Gastrocnemius medialis (tissue), 4 donors: ENCODE measurements around the gene ZCCHC24. TPM values are rescaled to one million over a fixed set of nuclear protein-coding genes. Genes with fewer than 3 reads are reported as not detected.

Experiments
- ATAC-seq, 2 donors: fragments of 150-250 bp; one replicate each; pipeline ENCODE4 v1.9.1; 2016
- DNase-seq, 2 donors: peaks; one replicate each; pipeline ENCODE4 v3.0.0-alpha.2; 2019
- H3K27ac ChIP-seq, 4 donors: fragments of 200-600 bp; sonication (generic); 1 replicate in 1 of 4; 2 replicates in 3 of 4; pipeline ENCODE4 v1.5.1; 2016 to 2018; ENCODE audit warnings: mild to moderate bottlenecking in 2 of 4, moderate library complexity in 1 of 4
- H3K27me3 ChIP-seq, 3 donors: fragments of 200-600 bp; sonication (generic) in 2 of 3; 1 replicate in 1 of 3; 2 replicates in 2 of 3; pipeline versions ENCODE4 v1.5.1 to v1.6.0; 2016 to 2019; ENCODE audit warnings: mild to moderate bottlenecking in 1 of 3, moderate library complexity in 1 of 3
- H3K36me3 ChIP-seq, 2 donors: fragments of 200-600 bp; sonication (generic) in 1 of 2; one replicate each; pipeline ENCODE4 v1.5.1; 2017 to 2018
- H3K4me1 ChIP-seq, 2 donors: fragments of 200-600 bp; sonication (generic) in 1 of 2; one replicate each; pipeline ENCODE4 v1.5.1; 2016 to 2017; ENCODE audit warnings: mild to moderate bottlenecking in 2 of 2
- H3K4me3 ChIP-seq, 4 donors: fragments of 200-600 bp; sonication (generic) in 3 of 4; 1 replicate in 1 of 4; 2 replicates in 3 of 4; pipeline ENCODE4 v1.5.1; 2016 to 2019; ENCODE audit warnings: mild to moderate bottlenecking in 2 of 4
- H3K9me3 ChIP-seq, 3 donors: fragments of 200-600 bp; sonication (generic) in 2 of 3; 1 replicate in 1 of 3; 2 replicates in 2 of 3; pipeline ENCODE4 v1.5.1; 2016 to 2019
- CTCF ChIP-seq, 5 experiments: fragments of 450-650 bp in 3 of 5; fragments of 200-600 bp in 2 of 5; sonication (generic) in 2 of 5; IDR thresholded peaks in 4 of 5; conservative IDR thresholded peaks in 1 of 5; 1 replicate in 4 of 5; 2 replicates in 1 of 5; pipeline ENCODE4 v1.5.1; 2016 to 2019; ENCODE audit warnings: antibody characterized with exemption in 5 of 5, mild to moderate bottlenecking in 3 of 5, moderate library complexity in 3 of 5
- POLR2A ChIP-seq, 2 donors: fragments of 450-650 bp; IDR thresholded peaks; one replicate each; pipeline ENCODE4 v1.6.1; 2017; ENCODE audit warnings: antibody characterized with exemption in 2 of 2, mild to moderate bottlenecking in 2 of 2, moderate library complexity in 2 of 2
- in situ Hi-C, 4 donors: fragments of 200-750 bp; cut with MboI; loops; one replicate each; pipeline versions ENCODE4 v1.15.0 to v1.8.0; 2017; ENCODE audit warnings: low sequenced_read_pairs in 4 of 4
- intact Hi-C: fragments of 100-400 bp; cut with DNase I; formaldehyde crosslinking; loops from one replicate; pipeline ENCODE4 v1.15.1; 2023; ENCODE audit warnings: low total_unique reads
- total RNA-seq, 4 donors: library from RNA; depleted of rRNA; stranded (reverse); fragments of >200 nt; gene quantifications; one replicate each; pipeline versions ENCODE4 v1.1.0 to v1.2.3, GENCODE V29; 2016

Gene ZCCHC24
- total RNA-seq, 4 donors from 2014 or later, result 59.6 to 122 (median 84.5) TPM

- DNase-seq (no peak), ATAC-seq (peak; percentile 10 to 26)
- peak overlapping the region in 1 of 4 donors; percentile 1 for H3K4me3 ChIP-seq
- in situ Hi-C loops (loop anchor here in 2 of 4 donors (5.0 to 10.0 kb wide), 2 partner anchors 88 to 105 kb away; no protein-coding TSS in a partner anchor), intact Hi-C loops (no loop called here)
- H3K9me3 ChIP-seq, result no peaks in the 10 kb centered on the region
- H3K36me3 ChIP-seq, result no peaks in the 10 kb centered on the region
- TF ChIP-seq CTCF (IDR thresholded peaks at IDR 0.05 in 4 of 5, conservative IDR thresholded peaks at IDR 0.05 in 1 of 5), result no peak
- no peak for TF ChIP-seq POLR2A (IDR thresholded peaks at IDR 0.05)
- no peaks in the 10 kb centered on the region for H3K27me3 ChIP-seq
- H3K27ac ChIP-seq, result peak overlapping the region; percentile 60 to 68 (median 66)
- peaks cover 38 to 51% of the 10 kb centered on the region in 2 donors for H3K4me1 ChIP-seq
These were observed 65.8 kb downstream of the ZCCHC24 start for GRCh38 chr10:79379512-79380124.

- no peaks in the 10 kb centered on the region for H3K27me3 ChIP-seq
- H3K36me3 ChIP-seq, result no peaks in the 10 kb centered on the region
- no peak for TF ChIP-seq CTCF (IDR thresholded peaks at IDR 0.05 in 4 of 5, conservative IDR thresholded peaks at IDR 0.05 in 1 of 5)
- TF ChIP-seq POLR2A (IDR thresholded peaks at IDR 0.05), result no peak
- peak overlapping the region in 1 of 4 donors; percentile 1 for H3K4me3 ChIP-seq
- ATAC-seq (peak; percentile 3 to 6), DNase-seq (no peak)
- H3K27ac ChIP-seq, result peak overlapping the region; percentile 60 to 68 (median 66)
- in situ Hi-C loops (loop anchor here in 2 of 4 donors (5.0 to 10.0 kb wide), 2 partner anchors 88 to 106 kb away; no protein-coding TSS in a partner anchor), intact Hi-C loops (no loop called here)
- H3K4me1 ChIP-seq, result peaks cover 38 to 51% of the 10 kb centered on the region in 2 donors
- no peaks in the 10 kb centered on the region for H3K9me3 ChIP-seq
These were observed 66.5 kb downstream of the ZCCHC24 start for GRCh38 chr10:79378647-79379511.

GRCh38 chr10:79378383-79378646 lies 67.1 kb downstream of the ZCCHC24 start:
- ATAC-seq (no peak), DNase-seq (no peak)
- Histone ChIP-seq H3K36me3 (no peaks in the 10 kb centered on the region), H3K9me3 (no peaks in the 10 kb centered on the region), H3K27ac (no peak overlapping the region), H3K4me1 (peaks cover 38 to 51% of the 10 kb centered on the region in 2 donors), H3K27me3 (no peaks in the 10 kb centered on the region), H3K4me3 (no peak overlapping the region)
- TF ChIP-seq CTCF (IDR thresholded peaks at IDR 0.05 in 4 of 5, conservative IDR thresholded peaks at IDR 0.05 in 1 of 5) (no peak), POLR2A (IDR thresholded peaks at IDR 0.05) (no peak)
- in situ Hi-C loops, result loop anchor here in 2 of 4 donors (5.0 to 10.0 kb wide), 2 partner anchors 89 to 106 kb away; no protein-coding TSS in a partner anchor
- intact Hi-C loops, result no loop called here

GRCh38 chr10:79377557-79378382 lies 67.7 kb downstream of the ZCCHC24 start:
- intact Hi-C loops, result no loop called here
- in situ Hi-C loops, result loop anchor here in 2 of 4 donors (5.0 to 10.0 kb wide), 2 partner anchors 90 to 107 kb away; no protein-coding TSS in a partner anchor
- Histone ChIP-seq H3K9me3 (no peaks in the 10 kb centered on the region), H3K36me3 (no peaks in the 10 kb centered on the region), H3K4me3 (no peak overlapping the region), H3K4me1 (peaks cover 38 to 51% of the 10 kb centered on the region in 2 donors), H3K27me3 (no peaks in the 10 kb centered on the region), H3K27ac (no peak overlapping the region)
- ATAC-seq (no peak), DNase-seq (no peak)
- TF ChIP-seq POLR2A (IDR thresholded peaks at IDR 0.05), result no peak
- TF ChIP-seq CTCF (IDR thresholded peaks at IDR 0.05 in 4 of 5, conservative IDR thresholded peaks at IDR 0.05 in 1 of 5), result no peak
